ENCODE data around the gene ESYT1.

The ESYT1 gene

DNA sequence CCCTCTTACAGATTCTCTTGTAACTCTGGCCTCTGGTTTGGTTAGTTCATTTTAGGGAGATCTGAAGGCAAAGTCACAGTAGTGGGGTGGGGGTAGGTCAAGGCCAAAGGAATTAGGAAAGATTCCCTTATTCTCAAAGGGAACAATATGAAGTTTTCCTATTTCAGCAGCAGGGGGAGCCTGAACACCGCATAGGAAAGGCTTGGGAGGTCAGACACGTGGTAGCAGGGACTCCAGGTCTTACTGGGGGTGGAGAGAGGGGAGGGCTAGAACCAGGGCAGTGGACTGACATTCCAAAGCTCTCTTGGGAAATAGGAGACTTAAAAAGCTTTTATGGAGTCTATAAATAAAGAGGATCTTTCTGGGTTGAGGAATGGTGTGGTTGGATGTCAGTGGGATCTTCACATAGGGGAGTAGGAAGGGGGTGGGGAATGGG lies 8.7 kb upstream of the ESYT1 start (continued):
- TF ChIP-seq ZNF660 (tag by site-specific recombination; IDR thresholded peaks at IDR 0.05) (peak; percentile 36; the same call in 1 of the 2 replicates), PBX3 (CRISPR knock-in tag; IDR thresholded peaks at IDR 0.05) (no peak), ZNF155 (tag by site-specific recombination; IDR thresholded peaks at IDR 0.05) (no peak), ZFHX2 (tag by site-specific recombination; conservative IDR thresholded peaks at IDR 0.05) (peak; percentile 26; the same call in 1 of the 2 replicates), KLF10 (tag by site-specific recombination; IDR thresholded peaks at IDR 0.05) (0 out of 2 replicates have a peak, but pooled peaks have one; percentile 13), ZNF2 (tag by site-specific recombination; IDR thresholded peaks at IDR 0.05) (peak; percentile 46; the same call in 1 of the 2 replicates)
- TF ChIP-seq, protein P1, sequence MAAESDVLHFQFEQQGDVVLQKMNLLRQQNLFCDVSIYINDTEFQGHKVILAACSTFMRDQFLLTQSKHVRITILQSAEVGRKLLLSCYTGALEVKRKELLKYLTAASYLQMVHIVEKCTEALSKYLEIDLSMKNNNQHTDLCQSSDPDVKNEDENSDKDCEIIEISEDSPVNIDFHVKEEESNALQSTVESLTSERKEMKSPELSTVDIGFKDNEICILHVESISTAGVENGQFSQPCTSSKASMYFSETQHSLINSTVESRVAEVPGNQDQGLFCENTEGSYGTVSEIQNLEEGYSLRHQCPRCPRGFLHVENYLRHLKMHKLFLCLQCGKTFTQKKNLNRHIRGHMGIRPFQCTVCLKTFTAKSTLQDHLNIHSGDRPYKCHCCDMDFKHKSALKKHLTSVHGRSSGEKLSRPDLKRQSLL (tag by site-specific recombination; IDR thresholded peaks at IDR 0.05), result 0 out of 2 replicates have a peak, but pooled peaks have one; percentile 16
- TF ChIP-seq, protein P2, sequence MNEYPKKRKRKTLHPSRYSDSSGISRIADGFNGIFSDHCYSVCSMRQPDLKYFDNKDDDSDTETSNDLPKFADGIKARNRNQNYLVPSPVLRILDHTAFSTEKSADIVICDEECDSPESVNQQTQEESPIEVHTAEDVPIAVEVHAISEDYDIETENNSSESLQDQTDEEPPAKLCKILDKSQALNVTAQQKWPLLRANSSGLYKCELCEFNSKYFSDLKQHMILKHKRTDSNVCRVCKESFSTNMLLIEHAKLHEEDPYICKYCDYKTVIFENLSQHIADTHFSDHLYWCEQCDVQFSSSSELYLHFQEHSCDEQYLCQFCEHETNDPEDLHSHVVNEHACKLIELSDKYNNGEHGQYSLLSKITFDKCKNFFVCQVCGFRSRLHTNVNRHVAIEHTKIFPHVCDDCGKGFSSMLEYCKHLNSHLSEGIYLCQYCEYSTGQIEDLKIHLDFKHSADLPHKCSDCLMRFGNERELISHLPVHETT (tag by site-specific recombination; IDR thresholded peaks at IDR 0.05), result 0 out of 2 replicates have a peak, but pooled peaks have one; percentile 46
- TF ChIP-seq, protein P3, sequence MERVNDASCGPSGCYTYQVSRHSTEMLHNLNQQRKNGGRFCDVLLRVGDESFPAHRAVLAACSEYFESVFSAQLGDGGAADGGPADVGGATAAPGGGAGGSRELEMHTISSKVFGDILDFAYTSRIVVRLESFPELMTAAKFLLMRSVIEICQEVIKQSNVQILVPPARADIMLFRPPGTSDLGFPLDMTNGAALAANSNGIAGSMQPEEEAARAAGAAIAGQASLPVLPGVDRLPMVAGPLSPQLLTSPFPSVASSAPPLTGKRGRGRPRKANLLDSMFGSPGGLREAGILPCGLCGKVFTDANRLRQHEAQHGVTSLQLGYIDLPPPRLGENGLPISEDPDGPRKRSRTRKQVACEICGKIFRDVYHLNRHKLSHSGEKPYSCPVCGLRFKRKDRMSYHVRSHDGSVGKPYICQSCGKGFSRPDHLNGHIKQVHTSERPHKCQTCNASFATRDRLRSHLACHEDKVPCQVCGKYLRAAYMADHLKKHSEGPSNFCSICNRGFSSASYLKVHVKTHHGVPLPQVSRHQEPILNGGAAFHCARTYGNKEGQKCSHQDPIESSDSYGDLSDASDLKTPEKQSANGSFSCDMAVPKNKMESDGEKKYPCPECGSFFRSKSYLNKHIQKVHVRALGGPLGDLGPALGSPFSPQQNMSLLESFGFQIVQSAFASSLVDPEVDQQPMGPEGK (tag by site-specific recombination; IDR thresholded peaks at IDR 0.05), result peak; percentile 91

DNA sequence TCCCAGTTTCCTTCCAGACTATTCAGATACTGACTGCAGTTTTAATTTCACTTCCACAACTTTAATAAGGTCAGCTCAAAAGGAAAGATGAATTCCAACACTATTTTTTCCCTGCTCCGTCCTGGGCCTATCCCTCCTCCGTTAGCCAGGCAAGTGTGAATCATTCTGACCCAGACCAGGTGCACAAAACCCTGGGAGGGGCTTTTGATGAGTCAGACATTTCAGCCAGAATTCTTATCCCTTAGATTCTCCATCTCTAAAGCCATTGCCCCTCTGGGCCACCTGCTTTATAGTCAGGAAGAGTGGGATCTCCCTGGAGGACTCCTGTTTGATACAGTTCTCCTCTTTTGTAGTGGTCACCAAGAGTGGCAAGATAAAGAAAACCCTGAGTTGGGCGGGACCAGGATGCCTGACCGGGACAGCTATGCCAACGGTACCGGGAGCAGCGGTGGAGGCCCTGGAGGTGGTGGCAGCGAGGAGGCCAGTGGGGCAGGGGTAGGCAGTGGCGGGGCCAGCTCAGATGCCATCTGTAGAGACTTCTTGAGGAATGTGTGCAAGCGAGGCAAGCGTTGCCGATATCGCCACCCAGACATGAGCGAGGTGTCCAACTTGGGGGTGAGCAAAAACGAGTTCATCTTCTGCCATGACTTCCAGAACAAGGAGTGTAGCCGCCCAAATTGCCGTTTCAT lies 7.8 kb upstream of the ESYT1 start:
- no peak overlapping the region for H3K27ac ChIP-seq (ENCODE audit: extremely low read depth, low read depth, low read length)
- H3K4me3 ChIP-seq (ENCODE audit: low read depth, low read length), result no peak overlapping the region
- H3K4me1 ChIP-seq (ENCODE audit: control insufficient read depth, insufficient read depth, low read length), result peaks cover 5% of the 10 kb centered on the region
- ChIA-PET POLR2A (interaction anchor here (1.1 to 6.1 kb wide), 7 partner anchors 7 to 101 kb away, joined by 8 to 165 read pairs (median 38); partner anchors contain the start of genes ESYT1, MYL6, PA2G4 and RNF41), CTCF (interaction anchor here (0.6 to 5.0 kb wide), 26 partner anchors 8 to 472 kb away, joined by 3 to 86 read pairs (median 4); partner anchors contain the start of genes ERBB3, ESYT1, MYL6 and PA2G4)
- 0 out of 2 replicates have a peak, but pooled peaks have one; percentile 2 for TF ChIP-seq ZNF335 (tag by site-specific recombination; conservative IDR thresholded peaks at IDR 0.05)
- TF ChIP-seq ZNF473 (tag by site-specific recombination; IDR thresholded peaks at IDR 0.05), result no peak
- H3K9me3 ChIP-seq (ENCODE audit: control insufficient read depth, insufficient read depth, low read depth, low read length), result no peaks in the 10 kb centered on the region
- H3K36me3 ChIP-seq (ENCODE audit: control insufficient read depth in 2 of 2, insufficient read depth in 1 of 2, low read length in 2 of 2), result peaks cover 0 to 50% of the 10 kb centered on the region in 2 experiments; a peak in 2 of 3 replicates

GRCh38 chr12:56121204-56121870 lies 6.7 kb upstream of the ESYT1 start:
- 0 out of 2 replicates have a peak, but pooled peaks have one; percentile 10 for TF ChIP-seq ZIC2 (tag by site-specific recombination; IDR thresholded peaks at IDR 0.05)
- TF ChIP-seq SETDB1 (IDR thresholded peaks at IDR 0.05; ENCODE audit: insufficient read length, low read length), result no peak
- Histone ChIP-seq H3K36me3 (ENCODE audit: control insufficient read depth in 2 of 2, insufficient read depth in 1 of 2, low read length in 2 of 2) (peaks cover 0 to 50% of the 10 kb centered on the region in 2 experiments; a peak in 2 of 3 replicates), H3K9me3 (ENCODE audit: control insufficient read depth, insufficient read depth, low read depth, low read length) (no peaks in the 10 kb centered on the region), H3K4me3 (ENCODE audit: low read depth, low read length) (no peak overlapping the region), H3K27ac (ENCODE audit: extremely low read depth, low read depth, low read length) (no peak overlapping the region), H3K4me1 (ENCODE audit: control insufficient read depth, insufficient read depth, low read length) (peaks cover 5% of the 10 kb centered on the region)
- CTCF ChIA-PET, result interaction anchor here (0.6 to 5.0 kb wide), 3 partner anchors 69 to 128 kb away, joined by 4 to 86 read pairs (median 21); partner anchors contain the start of genes RNF41 and SMARCC2
- POLR2A ChIA-PET, result interaction anchor here (4.3 kb wide), 1 partner anchor 68 kb away, joined by 50 read pairs; the partner anchor contains the start of gene SMARCC2
